NCI-H2196 treated with DMSO at 0.1 percent for 48 hours (cell line): ENCODE measurements around the gene C5orf47.

Experiments
- DNase-seq: peaks from one replicate; lab custom pipeline; 2025; ENCODE audit not compliant: unreplicated experiment; lab: John Stamatoyannopoulos, UW

C5orf47 gene

GRCh38 chr5:173969167-173970049 lies 19.6 kb upstream of the C5orf47 start:
- peak; percentile 32 for DNase-seq

- DNase-seq = no peak
Measured at GRCh38 chr5:173970878-173971650, 17.9 kb upstream of the C5orf47 start.

- no peak for DNase-seq
Measured at GRCh38 chr5:173971681-173972345, 17.2 kb upstream of the C5orf47 start.

GRCh38 chr5:173972607-173972924 lies 16.4 kb upstream of the C5orf47 start:
- DNase-seq = no peak

- peak; percentile 70 for DNase-seq
Measured at GRCh38 chr5:173972925-173973615, 15.9 kb upstream of the C5orf47 start.

- no peak for DNase-seq
Measured at GRCh38 chr5:173973616-173973969, 15.4 kb upstream of the C5orf47 start.

GRCh38 chr5:173974688-173975239 lies 14.2 kb upstream of the C5orf47 start:
- no peak for DNase-seq

- DNase-seq = no peak
Measured at GRCh38 chr5:173981185-173981761, 7.7 kb upstream of the C5orf47 start.

GRCh38 chr5:173984218-173984617 lies 4.8 kb upstream of the C5orf47 start:
- DNase-seq = peak; percentile 13

GRCh38 chr5:173989432-173990082 lies 587 bp downstream of the C5orf47 start:
- no peak for DNase-seq

GRCh38 chr5:173997331-173997730 lies 8.4 kb downstream of the C5orf47 start:
- no peak for DNase-seq

GRCh38 chr5:173998531-173998930 lies 9.6 kb downstream of the C5orf47 start:
- no peak for DNase-seq

GRCh38 chr5:174000076-174000475 lies 11.1 kb downstream of the C5orf47 start:
- DNase-seq = no peak

- no peak for DNase-seq
Measured at GRCh38 chr5:174003795-174004194, 14.8 kb downstream of the C5orf47 start.

GRCh38 chr5:174008922-174009321 lies 20.0 kb downstream of the C5orf47 start:
- no peak for DNase-seq

GRCh38 chr5:174010365-174010764 lies 21.4 kb downstream of the C5orf47 start:
- DNase-seq = no peak

- no peak for DNase-seq
Measured at GRCh38 chr5:174011441-174011840, 22.5 kb downstream of the C5orf47 start.

- peak; percentile 48 for DNase-seq
Measured at GRCh38 chr5:174020069-174020927, 31.3 kb downstream of the C5orf47 start.

GRCh38 chr5:174020928-174021304 lies 31.9 kb downstream of the C5orf47 start:
- DNase-seq = no peak
